Measurements from ENCODE around the gene FOXO3.
"Not testable (repeated sequence)": the region's sequence is repeated elsewhere in the genome, so short reads cannot be mapped to it uniquely, and the experiment has no call there.

The FOXO3 gene

DNA sequence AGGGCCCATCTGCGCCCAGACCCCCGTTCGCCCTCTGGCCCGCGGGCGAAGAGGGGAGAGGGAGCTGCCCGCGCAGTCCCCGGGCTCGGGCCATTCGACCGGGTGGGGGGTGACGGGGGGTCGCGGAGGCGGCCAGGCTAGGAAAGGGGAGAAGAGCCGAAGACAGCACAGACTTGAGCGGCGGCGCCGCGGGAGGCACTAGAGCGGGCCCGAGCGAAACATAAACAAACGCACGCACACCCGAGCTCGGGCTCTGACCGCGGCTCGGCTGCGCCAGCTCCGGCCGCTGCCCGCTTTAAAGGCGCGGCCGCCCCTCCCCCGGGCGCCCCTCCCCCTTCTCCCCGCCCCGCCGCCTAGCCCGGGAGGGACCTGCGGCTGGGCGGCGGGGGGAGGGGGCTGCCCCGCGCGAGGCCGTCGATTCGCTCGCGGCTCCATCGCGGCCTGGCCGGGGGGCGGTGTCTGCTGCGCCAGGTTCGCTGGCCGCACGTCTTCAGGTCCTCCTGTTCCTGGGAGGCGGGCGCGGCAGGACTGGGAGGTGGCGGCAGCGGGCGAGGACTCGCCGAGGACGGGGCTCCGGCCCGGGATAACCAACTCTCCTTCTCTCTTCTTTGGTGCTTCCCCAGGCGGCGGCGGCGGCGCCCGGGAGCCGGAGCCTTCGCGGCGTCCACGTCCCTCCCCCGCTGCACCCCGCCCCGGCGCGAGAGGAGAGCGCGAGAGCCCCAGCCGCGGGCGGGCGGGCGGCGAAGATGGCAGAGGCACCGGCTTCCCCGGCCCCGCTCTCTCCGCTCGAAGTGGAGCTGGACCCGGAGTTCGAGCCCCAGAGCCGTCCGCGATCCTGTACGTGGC, at the start of gene FOXO3:
FOXO3 (plus strand) TSS at position 455 of the 846 bp plus-strand sequence; CDS start at position 747, 292 bp downstream.
- peak; percentile 47 for DNase-seq (ENCODE audit: low read depth)

DNA sequence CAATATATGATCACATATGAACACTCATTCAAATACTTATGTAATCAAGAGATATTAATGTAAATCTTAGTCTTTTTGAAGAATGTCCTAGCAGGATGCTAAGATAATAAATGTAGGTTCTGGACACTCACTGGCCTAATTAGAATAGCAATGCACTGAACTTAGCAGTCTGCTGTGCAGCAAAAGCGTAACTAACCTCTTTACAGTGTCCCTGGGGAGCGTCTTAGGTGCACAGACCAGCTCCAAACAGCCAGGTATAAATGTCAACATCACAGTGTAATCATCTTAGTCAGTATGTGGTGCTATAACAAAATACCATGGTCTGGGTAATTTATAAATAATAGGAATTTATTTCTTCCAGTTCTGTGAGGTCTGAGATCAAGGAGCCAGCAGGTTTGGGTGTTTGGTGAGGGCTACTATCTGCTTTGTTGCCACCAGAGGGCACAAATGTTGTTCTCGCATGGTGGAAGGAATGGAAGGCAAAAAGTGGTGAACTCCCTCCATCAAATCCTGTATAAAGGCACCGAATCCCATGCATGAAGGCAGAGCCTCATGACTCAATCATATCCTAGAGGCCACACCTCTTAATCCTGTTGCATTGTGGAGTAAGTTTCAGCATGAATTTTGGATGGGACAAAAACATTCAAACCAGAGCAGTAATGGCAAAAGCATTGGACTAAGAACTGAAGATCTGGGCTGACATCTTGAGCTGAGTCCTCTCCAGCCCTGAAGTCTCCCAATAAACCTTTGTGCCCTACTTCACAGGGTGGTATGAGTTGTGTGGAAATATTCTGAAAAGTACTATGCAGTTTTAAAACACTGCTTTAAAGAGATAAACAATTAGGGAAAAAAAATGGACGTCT, 41.8 kb upstream of the FOXO3 start:
- DNase-seq (ENCODE audit: low read depth), result no peak

DNA sequence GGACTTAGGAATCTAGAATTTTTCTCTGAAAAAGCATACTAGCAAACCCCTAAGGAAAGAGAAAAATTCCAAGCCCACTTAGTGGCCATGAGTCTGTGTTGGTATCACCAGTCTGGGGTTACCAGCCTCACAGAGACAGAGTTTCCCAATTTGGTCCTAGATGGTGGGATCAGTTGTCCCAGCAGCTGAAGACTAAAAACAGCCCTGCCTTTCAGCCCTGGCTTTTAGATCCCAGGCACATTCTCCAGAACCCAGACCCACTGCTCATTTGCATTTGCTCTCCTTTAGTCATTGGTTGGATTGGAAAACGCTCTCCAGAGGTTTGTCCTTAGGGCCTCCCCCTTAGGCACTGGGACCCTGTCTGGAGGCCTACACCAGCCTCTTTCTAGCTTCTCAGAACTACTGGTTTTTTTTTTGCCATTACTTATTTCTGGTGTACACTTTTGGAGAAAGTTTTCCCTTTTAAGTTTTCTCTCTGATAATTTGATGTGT, 39.1 kb upstream of the FOXO3 start:
- DNase-seq (ENCODE audit: low read depth), result no peak

DNA sequence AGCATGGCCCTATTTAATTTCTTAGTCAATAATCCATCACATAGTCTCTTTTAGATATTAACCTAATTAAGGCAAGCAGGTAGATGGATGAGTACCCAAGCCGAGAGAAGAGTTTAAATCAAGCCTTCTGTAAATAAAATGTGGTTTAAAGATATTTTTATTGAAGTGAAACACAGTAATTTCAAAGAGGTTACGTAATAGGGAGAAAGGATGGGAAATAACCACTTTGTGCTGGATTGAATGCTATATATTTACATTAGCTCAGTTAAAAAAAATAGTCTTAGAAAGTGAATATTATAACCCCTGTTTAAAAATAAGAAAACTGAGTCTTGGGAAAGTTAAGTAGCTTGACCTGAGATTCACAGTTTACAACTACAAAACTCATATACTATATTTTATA, 37.0 kb upstream of the FOXO3 start:
- no peak for DNase-seq (ENCODE audit: low read depth)

DNA sequence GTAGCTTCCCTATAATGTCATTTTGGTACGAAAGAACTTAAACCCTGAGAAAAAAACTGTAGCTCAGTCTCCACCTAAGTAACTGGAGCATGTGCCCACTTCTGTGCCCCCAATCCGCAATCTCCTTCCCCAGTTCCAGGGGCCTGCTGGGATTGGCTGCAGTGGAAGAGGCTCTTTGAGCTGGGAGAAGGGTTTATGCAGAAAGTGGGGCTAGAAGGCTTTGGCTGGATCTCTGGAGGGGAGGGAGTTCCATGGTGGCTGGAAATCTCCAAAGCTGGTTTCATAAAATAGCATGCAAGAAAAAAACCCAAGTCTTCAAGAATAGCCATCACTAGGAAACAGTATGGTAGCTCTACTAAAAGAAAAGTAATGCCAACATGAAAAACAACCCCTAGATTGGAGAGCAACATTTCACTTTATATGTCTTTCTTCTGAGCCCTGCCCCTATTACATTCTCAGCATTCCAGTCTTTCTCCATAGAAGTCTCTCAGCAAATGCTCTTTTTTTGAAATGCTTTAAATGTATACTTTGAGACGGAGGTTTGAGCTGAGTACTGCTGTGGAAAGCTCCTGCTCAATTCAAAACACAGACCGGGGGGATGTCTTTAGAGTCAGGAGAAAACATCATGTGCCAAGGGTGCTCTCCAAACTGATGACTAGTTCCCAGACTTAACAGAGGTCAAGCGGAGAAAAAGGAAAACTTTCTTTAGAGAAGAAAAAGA, 36.0 kb upstream of the FOXO3 start:
- no peak for DNase-seq (ENCODE audit: low read depth)

DNA sequence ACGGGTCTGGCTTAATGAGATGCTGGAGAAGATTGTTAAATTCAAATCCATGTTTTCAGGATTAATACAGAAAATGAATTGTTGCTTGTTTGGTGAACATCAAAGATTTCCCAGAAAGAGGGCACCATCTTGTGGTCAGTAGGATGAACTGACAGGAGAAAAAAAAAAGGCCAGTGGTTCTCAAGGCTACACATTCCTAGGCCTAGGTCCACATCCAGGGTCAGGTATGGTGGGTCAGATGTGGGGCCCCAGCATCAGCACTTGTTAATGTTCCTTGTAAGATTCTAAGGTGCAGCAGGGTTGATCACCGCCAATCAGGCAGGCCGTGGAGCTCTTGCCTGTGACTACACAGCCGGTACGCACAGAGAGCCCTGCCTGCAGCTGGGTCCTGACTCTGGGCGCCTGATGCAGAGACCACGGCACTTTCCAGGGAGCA, 34.0 kb upstream of the FOXO3 start:
- no peak for DNase-seq (ENCODE audit: low read depth)

DNA sequence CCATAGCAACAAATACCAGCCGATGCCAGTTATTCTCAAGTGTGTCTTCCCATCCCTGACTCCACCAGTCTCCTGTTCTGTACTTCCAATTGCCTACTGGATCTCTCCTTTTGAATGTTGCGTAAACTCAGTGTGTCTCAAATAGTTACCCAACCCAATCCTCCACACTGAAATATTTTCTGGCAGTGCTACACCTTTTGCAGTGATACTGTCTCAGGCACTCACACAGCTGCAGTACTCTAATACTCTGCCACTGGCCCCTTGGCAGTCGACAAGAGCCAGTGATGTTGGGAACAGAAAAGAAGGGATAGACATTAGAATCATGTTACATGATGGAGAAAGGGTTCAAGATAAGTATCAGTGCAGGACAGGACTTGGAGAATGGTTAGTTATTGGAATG, 31.8 kb upstream of the FOXO3 start:
- DNase-seq (ENCODE audit: low read depth), result no peak

DNA sequence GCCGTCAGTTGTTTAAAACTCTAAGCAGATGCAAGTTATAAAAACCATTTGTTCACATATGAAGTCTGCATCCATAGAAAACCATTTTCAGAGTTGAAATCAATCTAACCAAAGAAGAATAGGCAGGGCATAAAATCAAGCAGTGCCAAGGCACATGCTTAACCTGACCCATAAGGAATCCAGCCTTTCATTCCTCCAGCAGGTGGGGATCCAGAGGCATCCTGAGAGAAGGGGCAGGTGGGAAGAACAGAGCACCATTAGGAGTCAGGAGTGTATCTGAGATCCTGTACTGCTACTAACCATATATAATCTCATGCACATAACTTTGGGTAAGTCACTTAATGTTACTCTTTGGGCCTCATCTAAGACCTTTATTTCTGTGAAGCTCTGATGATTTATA, 29.4 kb upstream of the FOXO3 start:
- no peak for DNase-seq (ENCODE audit: low read depth)

DNA sequence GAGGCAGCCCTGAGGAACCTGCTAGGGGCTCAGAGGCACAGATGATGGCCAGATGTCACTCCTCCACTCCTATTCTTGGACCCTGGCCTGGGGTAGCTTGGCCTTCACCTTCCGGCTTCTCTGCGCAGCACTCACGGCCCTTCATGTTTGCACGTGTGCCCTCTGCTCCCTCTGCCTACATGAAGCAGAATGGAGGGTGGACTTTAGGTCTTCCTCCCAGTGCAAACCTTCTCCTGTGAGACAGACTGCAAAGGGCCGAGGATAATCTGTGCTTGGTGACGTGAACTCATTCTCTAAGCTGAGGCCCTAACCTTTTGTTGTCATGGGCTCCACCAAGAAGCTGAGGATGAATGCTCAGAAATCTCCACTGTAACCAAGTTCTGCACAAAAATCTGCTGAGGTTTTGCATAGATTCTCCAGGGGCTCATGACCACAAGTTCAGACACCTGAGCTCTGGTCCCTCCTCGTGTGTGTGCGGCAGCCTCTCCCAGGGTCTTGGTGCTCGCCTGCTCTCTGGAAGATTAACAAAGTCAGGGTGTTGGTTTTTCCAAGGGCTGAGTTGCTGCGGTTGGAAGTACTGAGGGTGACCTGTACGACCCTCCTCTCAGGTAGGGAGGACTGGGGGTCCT, 25.5 kb upstream of the FOXO3 start:
- DNase-seq (ENCODE audit: low read depth), result no peak

DNA sequence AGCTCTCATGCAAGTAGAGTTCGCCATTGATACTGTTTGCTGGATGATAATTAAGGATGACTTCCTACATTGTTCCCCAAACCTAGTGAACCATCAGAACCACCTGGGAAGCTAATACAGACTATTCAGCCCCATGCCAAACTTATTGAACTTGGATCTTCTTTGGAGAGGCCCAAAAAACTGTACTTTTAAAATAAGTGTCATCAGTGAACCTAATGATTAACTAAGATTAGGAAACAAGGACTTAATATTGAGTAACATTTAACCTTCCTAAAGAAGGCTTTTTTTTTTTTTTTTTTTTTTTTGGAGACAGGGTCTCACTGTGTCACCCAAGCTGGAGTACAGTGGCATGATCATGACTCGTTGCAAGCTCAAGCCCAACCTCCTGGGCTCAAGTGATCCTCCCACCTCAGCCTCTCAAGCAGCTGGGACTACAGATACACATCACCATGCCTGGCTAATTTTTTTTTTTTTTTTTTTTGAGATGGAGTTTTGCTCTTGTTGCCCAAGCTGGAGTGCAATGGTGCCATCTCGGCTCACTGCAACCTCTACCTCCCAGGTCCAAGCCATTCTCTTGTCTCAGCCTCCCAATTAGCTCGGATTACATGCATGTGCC, 24.7 kb upstream of the FOXO3 start:
- DNase-seq (ENCODE audit: low read depth), result not testable (repeated sequence)

DNA sequence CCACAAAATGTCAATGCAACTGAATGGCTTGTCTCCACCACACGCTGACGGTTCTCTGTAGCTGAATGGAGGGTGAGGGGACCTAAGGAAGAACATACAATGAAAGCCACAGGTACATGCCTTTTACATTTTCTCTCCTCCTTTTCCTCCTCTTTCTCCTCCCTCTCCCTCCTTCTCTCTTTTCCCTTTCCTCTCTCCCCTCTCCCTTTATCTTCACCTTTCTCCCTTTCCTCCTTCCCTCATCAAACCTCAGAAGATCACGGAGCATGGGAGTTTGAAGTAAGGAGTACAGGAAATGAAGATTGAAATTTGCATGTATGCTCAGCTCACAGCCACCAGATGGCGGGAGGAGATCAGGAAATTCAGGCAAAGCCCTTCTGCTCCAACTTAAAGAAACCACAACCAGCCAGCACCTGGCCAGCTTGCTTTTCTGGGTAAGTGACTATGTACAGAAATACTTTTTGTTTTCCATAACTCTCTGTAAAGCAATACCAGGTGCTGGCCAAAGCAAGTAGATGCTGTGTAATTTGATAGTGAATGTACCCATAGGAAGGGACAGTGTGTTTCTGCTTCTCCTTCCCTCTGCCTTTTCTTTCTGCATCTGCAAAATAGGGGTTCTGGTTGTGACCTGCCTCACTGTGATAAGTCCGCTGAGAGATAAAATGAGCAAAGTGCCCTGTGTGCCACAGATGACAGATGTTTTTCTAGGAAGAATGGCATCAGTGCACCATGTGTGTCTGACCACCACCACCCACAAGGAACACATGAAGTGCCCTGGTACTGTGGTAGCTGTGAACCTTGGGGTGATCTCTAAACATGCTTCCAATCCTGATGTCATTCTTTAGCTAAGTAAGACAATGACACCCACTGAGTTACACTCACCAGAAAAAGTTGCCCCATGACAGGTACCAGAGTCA, 18.6 kb upstream of the FOXO3 start:
- DNase-seq (ENCODE audit: low read depth), result peak; percentile 49

DNA sequence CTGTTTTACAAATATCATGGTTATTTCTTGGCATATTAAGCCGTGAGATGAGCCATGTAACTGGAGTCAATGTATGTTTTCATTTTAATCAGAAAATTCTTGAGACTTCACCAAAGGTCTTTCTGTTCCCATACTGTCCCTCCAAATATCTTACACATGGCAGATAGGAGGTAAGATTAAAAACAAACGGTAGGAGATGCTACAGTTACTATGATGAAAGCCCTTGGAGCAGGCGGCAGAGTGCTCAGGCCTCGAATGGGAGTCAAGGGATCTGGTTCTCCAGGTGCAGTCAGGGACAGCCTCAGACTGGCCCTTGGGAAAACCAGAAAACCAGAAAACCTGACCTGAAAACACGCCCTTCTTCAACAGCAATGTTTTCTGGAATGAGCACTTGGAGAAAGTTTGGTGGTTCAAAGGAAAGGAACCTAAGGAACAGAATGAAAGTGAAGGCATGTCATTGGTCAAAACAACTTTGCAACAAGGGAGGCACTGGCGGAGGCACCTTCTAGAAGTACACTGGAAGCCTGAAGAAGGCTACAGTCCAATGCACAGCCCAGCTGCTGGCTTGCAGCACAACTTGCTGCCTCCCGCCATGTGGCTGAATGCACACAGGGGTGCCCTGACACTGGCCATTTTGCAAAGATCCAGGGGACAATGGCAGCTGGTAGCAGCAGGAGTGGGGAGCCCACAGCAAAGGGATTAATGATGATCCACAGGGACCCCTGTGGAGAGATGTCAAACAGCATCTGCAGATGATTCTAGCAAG, 17.4 kb upstream of the FOXO3 start:
- DNase-seq (ENCODE audit: low read depth), result no peak

DNA sequence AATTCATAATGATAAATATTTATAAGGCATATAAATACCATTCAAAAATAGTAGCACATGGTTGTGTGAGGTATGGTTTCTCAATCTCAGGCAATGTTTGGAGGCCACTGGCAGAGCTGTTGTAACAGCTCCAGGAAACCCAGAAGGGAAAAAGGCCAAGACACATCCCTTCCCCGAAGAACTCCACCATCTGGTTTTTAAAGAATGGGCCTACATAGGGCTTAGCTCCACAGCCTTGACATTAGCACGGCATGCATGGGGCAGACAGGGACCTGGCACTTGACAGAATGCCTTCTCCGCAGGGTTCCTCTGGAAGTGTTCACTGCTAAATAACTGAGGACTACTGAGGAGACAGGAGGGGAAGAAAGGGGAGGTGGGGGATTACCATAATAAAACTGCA, 16.1 kb upstream of the FOXO3 start:
- no peak for DNase-seq (ENCODE audit: low read depth)

DNA sequence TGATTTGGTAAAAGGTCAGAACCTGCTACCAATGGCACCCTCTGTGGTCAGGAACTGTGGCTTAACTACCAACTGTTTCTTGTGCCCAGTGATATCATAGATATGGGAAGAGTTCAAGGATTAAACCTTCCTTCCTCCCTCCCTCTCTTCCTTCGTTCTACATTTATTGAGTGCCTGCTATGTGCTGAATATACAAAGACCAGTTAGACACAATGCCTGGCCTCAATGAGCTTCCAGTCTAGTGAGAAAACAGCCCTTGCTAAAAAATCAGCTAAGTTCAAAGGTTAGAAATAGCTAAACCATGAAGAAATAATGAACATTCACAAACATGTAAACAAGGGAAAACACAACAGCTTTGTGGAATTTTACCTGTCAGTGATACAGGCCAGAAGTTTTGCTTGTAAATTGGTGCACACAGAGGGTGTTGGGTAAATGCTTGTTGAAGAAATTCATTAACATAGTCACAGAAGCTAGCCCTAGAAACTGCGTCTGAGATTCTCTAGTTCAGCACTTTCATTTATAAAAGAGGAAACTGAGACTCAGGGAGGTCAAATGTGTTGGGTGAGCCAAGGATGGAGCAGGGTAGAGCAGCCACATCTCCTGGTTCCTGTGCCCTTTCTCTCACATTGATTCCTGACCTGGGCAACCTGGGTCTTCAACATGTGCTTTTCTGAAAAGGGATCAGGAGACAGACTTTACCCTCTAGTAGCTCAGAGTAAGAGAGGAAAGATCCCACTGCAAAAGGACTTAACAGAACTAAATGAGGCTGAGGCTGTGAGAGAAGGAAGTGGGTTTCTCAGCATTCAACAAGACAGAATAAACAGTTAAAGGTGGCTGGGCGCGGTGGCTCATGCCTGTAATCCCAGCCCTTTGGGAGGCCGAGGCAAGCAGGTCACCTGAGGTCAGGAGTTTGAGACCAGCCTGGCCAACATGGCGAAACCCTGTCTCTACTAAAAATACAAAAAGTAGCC, 14.4 kb upstream of the FOXO3 start:
- DNase-seq (ENCODE audit: low read depth), result no peak

DNA sequence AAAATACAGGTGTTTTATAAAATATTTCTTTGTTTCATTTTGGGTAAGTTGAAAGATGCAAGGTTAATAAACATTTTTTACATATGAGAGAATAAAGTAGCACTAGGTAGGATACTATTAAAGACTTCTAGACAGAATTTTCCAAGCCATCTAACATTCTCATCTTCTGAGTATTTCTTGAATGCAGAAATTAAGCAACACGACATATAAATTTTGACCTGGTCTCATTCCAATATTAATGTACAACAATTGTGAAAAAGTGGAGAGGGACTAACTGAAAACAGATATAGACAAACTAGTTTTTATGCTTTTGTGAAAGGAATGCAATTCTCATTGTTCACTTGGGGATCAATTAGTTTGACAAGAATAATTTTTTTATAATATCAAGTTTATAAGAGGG, 11.5 kb upstream of the FOXO3 start:
- DNase-seq (ENCODE audit: low read depth), result no peak

DNA sequence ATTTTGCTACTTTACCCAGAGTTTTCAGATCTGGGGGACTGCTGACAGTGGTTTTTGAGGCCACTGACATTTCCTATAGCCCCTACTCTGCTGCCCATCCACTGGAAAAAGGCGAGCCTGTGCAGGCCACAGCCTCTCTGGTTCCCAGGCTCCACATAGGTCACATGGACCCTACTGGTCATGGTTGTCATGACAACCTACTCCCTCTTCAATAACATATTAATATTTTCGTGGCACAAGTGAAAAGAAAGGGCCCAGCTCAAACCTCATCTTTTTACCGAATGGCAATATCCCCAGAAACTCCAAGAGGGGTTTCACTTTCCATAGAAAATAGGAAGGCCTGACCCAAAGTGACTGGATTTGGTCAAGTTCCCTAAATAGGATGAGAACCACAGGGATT, 11.0 kb upstream of the FOXO3 start:
- DNase-seq (ENCODE audit: low read depth), result no peak

DNA sequence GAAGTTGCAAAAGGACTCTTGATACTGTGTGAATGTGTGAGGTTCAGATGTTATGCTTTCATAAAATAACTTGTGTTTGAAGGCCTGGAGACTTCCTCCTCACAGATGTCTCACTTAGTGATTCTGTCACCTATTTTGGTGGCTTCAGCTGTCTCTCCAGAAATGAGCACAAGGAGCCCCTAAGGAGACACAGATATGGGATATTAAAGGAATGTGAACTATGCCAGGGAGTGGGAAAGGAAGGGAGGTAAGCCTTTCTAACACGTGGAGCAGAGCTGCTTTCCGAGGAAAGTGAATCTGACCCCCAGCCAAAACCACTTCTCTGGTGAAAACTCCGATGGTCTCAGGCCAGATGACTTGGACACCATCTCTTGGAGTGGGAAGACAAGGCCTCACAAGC, 10.5 kb upstream of the FOXO3 start:
- no peak for DNase-seq (ENCODE audit: low read depth)

DNA sequence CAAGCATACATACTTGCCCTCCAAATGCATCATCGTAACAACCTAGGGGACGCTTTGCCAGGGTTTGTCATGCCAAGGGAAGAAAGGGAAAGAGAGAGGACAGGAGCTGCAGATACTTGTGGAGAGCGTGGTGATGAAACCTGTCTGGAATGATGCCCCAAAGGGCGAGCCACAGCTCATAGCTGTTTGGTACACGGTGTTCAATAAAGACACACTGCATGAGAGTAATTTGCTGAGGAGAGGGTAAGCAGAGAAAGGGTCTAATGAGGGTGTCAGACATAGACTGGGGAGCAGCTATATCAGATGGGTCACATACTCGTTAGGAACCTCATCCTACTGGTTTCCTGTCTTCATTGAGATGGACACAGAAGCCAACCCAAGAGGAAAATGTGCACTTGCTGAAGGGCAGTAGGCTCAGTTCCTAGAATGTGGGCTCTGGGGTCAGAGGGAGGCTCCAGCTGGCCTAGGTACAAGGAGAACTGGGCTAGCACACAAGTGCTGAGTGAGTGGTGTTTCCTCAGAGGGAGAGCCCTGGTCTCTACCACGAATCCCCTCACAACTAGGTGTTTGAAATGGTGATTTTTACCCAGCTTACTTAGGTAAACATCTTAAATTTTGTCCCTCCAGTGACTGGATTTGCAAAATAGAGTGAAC, 5.2 kb upstream of the FOXO3 start:
- no peak for DNase-seq (ENCODE audit: low read depth)

Measured in activated T-cell treated with anti-CD3 and anti-CD28 coated beads for 1 hour (primary cell).